BJ (cell line): Measurements from ENCODE around the gene STAT5A. TPM values are rescaled to one million over a fixed set of nuclear protein-coding genes. Genes with fewer than 3 reads are reported as not detected.

Experiments used
- CTCF ChIA-PET: fragments of 350-600 bp; formaldehyde crosslinking; extraction: SDS; loops from one replicate; lab custom pipeline; 2021; ENCODE audit warnings: antibody characterized with exemption, inconsistent platforms; lab: Yijun Ruan, JAX
- POLR2A ChIA-PET: fragments of 300-600 bp; sonication (Branson Sonifier 250); formaldehyde crosslinking; extraction: SDS; loops from one replicate; lab custom pipeline; 2021; ENCODE audit warnings: antibody characterized with exemption; lab: Charles Lee
- DNase-seq: peaks from one replicate; pipeline ENCODE4 v3.0.0-alpha.2; 2011; ENCODE audit warnings: low read depth
- H3K27me3 ChIP-seq: 2 replicates; pipeline ENCODE4 v1.6.0; 2011; ENCODE audit warnings: low read length; ENCODE audit not compliant: control insufficient read depth, insufficient read depth
- H3K36me3 ChIP-seq: 2 replicates; pipeline ENCODE4 v1.5.1; 2011; ENCODE audit warnings: low read length; ENCODE audit not compliant: control insufficient read depth, insufficient read depth
- H3K4me3 ChIP-seq: 2 replicates; pipeline ENCODE4 v1.5.1; 2011; ENCODE audit warnings: low read depth, mild to moderate bottlenecking, control low read depth, low read length
- polyA plus RNA-seq: library from polyadenylated mRNA; depleted of rRNA; stranded (reverse); fragments of >200 nt; gene quantifications from 2 replicates; pipeline ENCODE4 v1.2.3, GENCODE V29; 2011
- TF ChIP-seq, protein P1 (sequence below): IDR thresholded peaks from 2 replicates; pipeline ENCODE4 v1.5.1; 2011; ENCODE audit warnings: low read depth, mild to moderate bottlenecking, control low read depth, inconsistent platforms, low read length, moderate library complexity; ENCODE audit not compliant: insufficient read depth

The STAT5A gene
- polyA plus RNA-seq, 1 experiment = 17.2 TPM

DNA sequence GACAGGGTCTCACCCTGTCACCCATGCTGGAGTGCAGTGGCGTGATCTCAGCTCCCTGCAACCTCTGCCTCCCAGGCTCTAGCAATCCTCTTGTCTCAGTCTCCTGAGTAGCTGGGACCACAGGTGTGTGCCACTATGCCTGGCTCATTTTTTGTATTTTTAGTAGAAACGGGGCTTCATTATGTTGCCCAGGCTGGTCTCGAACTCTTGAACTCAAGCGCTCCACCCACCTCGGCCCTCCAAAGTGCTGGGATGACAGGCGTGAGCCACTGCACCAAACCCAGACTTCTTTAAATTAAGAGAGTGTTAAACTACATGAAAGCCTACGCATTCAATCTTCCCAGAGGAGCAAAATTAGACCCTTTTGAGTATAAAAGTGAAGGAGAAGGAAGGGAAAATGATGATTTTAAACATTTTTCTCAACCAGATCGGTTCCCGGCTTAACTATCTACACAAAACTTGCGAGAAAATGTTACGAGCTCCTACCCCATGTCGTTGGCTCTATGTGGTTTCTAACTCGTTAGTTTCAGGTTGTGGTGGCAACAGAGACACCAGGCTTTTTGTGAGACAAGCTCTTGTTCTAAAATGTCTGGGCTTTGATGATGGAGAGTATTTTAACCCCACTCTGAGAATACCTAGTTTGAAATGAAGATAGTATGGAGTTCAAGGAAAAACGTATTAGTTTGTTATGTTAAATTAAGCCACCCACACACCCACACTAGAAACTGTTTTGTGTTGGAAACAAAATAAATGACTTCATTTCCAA lies 38.4 kb upstream of the STAT5A start:
- POLR2A ChIA-PET = no interaction called here
- TF ChIP-seq, protein P1, sequence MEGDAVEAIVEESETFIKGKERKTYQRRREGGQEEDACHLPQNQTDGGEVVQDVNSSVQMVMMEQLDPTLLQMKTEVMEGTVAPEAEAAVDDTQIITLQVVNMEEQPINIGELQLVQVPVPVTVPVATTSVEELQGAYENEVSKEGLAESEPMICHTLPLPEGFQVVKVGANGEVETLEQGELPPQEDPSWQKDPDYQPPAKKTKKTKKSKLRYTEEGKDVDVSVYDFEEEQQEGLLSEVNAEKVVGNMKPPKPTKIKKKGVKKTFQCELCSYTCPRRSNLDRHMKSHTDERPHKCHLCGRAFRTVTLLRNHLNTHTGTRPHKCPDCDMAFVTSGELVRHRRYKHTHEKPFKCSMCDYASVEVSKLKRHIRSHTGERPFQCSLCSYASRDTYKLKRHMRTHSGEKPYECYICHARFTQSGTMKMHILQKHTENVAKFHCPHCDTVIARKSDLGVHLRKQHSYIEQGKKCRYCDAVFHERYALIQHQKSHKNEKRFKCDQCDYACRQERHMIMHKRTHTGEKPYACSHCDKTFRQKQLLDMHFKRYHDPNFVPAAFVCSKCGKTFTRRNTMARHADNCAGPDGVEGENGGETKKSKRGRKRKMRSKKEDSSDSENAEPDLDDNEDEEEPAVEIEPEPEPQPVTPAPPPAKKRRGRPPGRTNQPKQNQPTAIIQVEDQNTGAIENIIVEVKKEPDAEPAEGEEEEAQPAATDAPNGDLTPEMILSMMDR = no peak
- CTCF ChIA-PET = interaction anchor here (0.6 kb wide), 1 partner anchor 23 kb away, joined by 3 read pairs; no protein-coding TSS in a partner anchor

DNA sequence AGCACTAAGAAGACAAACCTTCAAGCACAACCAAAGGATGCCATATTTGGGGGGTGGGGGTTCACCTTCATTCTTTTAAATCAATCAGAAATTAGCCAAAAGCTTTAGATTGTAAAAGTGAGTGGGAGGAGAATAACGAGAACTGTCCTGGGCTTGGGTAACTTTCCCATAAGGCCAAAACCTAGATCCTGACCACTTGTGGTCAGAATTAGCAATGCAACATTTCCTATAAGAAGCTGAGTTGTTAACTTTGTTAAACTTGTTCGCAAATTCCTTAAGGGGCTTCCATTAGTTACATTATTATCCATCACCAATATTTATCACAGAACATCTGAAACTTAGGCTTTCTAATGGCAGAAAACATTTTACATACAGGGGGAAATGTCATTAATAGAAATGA lies 37.2 kb upstream of the STAT5A start:
- TF ChIP-seq, protein P1 = peak; percentile 24; the same call in 1 of the 2 replicates

More for the DNA sequence above, 38.4 kb upstream of the STAT5A start:
- no peaks in the 10 kb centered on the region for H3K27me3 ChIP-seq
- no peak for DNase-seq
- no peaks in the 10 kb centered on the region; the same call in 1 of the 2 replicates for H3K36me3 ChIP-seq
- H3K4me3 ChIP-seq = no peak overlapping the region

GRCh38 chr17:42252597-42253550 lies 35.4 kb upstream of the STAT5A start:
- no peak for DNase-seq
- H3K36me3 ChIP-seq = no peaks in the 10 kb centered on the region
- no peaks in the 10 kb centered on the region for H3K27me3 ChIP-seq
- ChIA-PET CTCF (interaction anchor here (1.0 to 1.3 kb wide), 2 partner anchors 16 to 31 kb away, joined by 3 read pairs; no protein-coding TSS in a partner anchor), POLR2A (no interaction called here)
- TF ChIP-seq, protein P1 = no peak
- no peak overlapping the region for H3K4me3 ChIP-seq

More for the DNA sequence above, 37.2 kb upstream of the STAT5A start:
- CTCF ChIA-PET = no interaction called here
- no peak overlapping the region for H3K4me3 ChIP-seq
- H3K36me3 ChIP-seq = no peaks in the 10 kb centered on the region
- POLR2A ChIA-PET = no interaction called here
- no peak for DNase-seq
- H3K27me3 ChIP-seq = no peaks in the 10 kb centered on the region

DNA sequence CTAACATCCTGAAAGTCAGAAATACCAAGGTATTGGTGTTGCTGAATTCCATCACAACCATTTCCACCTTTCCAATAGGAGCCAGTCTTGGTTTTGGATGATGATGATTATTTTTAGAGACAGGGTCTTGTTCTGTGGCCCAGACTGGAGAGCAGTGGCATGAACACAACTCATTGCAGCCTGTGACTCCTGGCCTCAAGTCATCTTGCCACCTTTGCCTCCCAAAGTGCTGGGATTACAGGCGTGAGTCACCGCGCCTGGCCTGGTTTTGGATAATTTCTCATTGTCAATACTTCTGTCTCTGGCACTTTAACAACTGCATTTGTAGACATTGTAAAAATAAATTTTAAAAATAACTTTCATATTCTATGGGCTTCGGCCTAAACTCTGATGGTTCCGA lies 34.7 kb upstream of the STAT5A start:
- CTCF ChIA-PET = interaction anchor here (1.3 kb wide), 1 partner anchor 31 kb away, joined by 3 read pairs; no protein-coding TSS in a partner anchor
- H3K4me3 ChIP-seq = no peak overlapping the region
- POLR2A ChIA-PET = no interaction called here
- TF ChIP-seq, protein P1 = no peak
- no peaks in the 10 kb centered on the region for H3K36me3 ChIP-seq
- DNase-seq = no peak
- no peaks in the 10 kb centered on the region for H3K27me3 ChIP-seq

DNA sequence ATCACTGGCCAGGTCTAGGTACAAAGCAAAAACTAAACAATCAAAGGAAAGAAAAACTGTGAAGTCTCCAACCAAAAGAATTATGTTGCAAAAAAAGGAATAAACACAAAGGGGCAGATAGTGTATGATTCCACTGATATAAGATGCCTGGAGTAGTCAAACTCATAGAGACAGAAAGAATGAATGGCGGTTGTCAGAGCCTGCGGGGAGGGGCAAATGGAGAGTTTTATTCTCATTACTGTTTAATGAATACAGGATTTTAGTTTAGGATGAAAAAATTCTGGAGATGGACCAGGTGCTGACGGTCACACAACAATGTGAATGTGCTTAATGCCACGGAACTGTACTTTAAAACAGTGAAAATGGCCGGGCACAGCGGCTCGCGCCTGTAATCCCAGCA lies 32.9 kb upstream of the STAT5A start:
- H3K4me3 ChIP-seq = no peak overlapping the region
- TF ChIP-seq, protein P1 = no peak
- no peaks in the 10 kb centered on the region for H3K27me3 ChIP-seq
- CTCF ChIA-PET = no interaction called here
- POLR2A ChIA-PET = no interaction called here
- no peak for DNase-seq
- H3K36me3 ChIP-seq = no peaks in the 10 kb centered on the region
